EL (cell line): ENCODE measurements around the gene LEFTY1.
"Not testable (repeated sequence)": the region's sequence is repeated elsewhere in the genome, so short reads cannot be mapped to it uniquely, and the experiment has no call there.

ENCODE experiments used
- DNase-seq: peaks from one replicate; pipeline ENCODE4 v3.0.0-alpha.2; 2016

Gene LEFTY1

DNA sequence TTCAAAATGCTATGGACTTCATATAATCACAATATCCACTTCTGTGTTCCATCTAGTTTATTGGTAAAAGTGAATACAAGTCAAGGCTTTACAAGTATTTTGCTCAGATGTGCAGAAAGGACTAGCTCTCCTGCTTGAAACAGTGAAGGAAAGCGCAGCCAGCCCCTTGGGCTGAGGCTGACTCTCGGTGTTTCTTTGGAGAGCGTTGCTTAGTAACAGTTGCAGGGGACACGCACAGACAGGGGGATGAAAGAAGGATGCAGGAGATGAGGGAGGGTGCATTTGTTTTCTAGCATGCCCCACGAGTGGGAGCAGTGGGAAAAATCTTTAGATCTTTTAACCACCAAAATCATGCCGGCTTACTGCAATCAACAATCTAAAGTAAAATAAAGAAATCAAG lies 26.0 kb upstream of the LEFTY1 start:
- DNase-seq, result no peak

DNA sequence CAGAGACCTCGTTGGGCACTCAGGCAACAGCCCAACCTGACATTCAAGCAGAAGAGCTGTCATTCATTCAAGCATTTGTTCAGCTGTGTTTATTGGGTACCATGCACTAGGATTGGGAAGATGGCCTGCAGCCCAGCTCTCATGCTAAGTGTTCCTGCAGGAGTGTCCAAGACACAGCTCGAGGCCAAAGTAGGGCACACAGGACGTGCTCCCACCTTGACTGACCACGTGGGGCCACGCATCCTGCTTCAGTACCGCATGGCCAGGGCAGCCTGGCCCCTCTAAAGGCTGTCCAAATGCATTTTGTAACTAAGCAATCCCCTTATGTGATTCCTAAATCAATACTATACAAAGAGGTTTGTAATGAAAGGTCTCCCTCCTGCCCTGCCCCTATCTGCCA lies 25.4 kb upstream of the LEFTY1 start:
- DNase-seq, result no peak

DNA sequence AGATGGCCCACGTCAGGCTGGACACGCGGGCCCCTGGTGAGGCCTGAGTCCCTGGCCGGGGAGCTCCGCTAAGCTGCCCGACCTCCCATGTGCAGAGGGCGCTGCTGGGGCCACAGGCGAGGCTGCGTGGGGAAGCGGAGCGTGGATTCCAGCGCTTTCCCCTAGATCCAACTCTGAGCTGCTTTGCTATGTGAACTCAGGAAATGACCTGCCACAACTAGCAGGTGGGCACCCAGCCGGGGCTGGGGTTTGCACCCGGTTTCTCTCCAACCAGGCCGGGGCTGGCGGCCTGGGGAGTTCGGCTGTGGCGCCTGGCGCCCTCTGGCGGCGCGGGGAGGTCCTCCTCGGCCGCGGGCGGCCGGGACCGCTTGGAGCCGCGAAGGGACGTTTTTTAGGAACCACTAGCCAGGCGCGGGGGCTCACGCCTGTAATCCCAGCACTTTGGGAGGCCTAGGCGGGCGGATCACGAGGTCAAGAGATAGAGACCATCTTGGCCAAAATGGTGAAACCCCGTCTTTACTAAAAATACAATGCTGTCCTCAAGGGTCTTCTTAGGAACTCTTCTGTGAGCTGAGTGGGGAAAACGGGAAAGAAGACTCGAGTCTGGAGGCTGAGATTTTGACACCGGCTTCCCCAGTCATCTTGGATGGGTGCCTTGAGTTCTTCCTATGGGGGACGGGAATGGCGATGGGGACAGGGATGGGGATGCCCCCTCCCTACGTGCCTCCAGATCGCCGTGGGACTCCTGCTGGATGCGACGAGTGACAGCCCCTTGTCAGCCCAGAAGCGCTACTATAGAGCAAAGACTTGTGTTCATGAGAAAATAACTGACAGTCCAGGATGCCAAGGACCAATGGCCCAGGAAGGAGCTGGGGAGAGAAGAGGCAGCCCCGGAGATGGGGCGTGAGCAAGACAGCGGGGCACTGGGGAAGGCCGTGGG lies 22.5 kb upstream of the LEFTY1 start:
- peak; percentile 33 for DNase-seq

DNA sequence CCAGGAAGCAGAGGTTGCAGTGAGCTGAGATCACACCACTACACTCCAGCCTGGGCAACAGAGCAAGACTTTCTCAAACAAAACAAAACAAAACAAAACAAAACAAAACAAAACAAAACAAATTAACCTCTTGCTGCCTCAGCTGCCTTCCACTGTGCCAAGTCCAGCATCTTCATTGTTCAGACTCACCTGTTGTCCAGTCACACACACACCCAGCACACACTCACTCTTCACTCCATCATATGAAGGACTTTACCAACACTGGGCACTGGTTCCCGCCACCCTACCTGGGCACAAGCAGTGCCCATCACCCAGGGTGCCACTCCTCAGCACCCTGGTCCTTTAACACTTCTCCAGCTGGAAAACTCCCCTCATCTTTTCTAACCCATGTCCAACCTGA lies 20.5 kb upstream of the LEFTY1 start:
- no peak for DNase-seq

DNA sequence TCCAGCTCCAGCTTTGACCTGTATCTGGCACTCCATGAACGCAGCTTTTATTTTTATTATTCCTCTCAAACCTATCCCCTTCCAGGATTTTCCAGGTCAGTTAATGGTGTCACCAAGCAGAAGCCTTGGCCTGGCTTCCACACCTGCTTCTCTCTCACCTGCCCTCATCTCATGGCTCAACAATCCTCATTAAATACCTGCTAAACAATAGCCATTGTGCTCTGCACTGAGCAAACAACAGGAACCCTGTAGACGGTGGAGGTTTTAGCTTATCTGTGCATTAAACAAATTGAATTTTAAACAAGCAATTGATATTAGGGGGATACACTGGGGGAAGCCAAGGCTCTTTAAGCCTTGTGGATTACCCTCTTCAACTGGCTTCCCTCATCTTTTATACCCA lies 19.8 kb upstream of the LEFTY1 start:
- DNase-seq, result no peak

DNA sequence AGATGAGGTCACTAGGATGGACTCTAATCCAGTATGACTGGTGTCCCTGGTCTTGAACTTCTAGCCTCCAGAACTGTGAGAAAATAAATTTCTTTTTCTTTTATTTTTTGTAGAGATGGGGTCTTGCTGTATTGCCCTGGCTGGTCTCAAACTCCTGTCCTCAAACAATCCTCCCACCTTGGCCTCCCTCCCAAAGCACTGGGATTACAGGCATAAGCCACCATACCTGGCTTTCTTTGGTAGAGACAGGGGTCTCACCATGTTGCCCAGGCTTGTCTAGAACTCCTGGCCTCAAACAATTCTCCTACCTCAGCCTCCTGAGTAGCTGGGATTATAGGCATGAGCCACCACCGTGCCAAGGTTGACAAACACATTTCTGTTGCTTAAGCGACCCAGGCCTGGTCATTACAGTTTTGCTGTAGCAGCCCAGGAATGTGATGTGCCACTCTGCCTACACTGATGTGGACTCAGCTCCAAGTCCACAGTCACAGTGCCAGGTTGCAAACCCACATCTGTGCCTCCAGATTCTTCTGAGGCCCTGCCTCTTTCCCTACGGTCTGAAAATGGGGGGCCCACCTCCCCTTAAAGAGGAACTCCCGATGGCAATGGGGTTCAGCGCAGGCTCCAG lies 19.2 kb upstream of the LEFTY1 start:
- no peak for DNase-seq

DNA sequence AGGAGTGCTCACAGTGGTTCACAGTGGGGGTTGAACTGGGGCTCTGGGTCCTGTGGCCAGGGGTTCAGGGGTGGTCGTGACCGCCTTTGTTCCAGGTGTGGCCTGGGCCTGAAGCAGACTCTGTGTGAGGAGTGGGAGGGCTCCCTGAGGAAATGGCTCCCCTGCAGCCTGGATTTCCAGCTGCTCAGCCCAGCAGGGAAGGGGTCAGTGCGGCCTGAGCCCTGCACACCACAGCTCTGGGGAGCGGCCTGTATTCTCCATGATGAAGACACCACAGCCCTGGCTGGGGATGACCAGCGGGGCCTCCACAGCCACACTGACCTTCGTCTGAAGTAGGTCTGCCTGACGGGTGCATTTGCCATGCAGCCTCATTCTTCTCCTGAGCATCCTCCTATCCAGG lies 18.4 kb upstream of the LEFTY1 start:
- DNase-seq, result no peak

DNA sequence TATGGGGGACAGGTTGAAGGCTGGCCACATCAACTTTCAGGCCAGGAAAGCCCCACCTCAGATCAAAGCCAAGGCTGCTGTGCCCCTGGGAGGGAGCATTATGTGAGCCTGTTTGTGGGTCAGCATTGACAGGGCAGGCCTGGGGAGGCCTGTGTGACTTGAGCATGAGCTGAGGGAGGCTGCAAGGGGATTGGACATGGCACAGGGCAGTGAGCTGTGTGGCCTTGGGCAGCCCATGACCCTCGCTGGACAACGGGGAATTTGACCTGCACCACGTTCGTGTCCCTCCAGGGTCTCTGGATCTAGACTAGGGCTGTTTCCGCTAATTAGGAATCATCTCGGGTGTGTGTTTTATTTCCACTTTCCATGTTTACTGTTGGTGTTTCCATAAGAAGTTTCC lies 17.5 kb upstream of the LEFTY1 start:
- no peak for DNase-seq

DNA sequence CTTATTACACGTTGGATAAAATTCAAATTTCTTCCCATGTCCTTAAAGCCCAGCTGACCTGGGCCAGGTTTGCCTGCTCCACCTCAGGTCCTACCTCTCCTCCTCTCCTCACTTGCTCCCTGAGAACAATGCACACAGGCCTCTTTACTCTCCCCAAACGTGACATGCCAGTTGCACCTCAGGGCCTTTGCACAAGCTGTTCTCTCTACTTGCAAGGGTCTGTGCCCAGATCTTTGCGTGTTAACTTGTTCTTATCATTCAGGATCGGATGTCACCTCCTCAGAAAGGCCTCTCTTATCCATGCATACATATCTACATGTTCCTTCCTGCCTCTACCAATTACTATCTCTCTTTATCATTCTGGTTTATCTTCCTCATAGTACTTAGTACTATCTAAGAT lies 14.7 kb upstream of the LEFTY1 start:
- DNase-seq, result no peak

DNA sequence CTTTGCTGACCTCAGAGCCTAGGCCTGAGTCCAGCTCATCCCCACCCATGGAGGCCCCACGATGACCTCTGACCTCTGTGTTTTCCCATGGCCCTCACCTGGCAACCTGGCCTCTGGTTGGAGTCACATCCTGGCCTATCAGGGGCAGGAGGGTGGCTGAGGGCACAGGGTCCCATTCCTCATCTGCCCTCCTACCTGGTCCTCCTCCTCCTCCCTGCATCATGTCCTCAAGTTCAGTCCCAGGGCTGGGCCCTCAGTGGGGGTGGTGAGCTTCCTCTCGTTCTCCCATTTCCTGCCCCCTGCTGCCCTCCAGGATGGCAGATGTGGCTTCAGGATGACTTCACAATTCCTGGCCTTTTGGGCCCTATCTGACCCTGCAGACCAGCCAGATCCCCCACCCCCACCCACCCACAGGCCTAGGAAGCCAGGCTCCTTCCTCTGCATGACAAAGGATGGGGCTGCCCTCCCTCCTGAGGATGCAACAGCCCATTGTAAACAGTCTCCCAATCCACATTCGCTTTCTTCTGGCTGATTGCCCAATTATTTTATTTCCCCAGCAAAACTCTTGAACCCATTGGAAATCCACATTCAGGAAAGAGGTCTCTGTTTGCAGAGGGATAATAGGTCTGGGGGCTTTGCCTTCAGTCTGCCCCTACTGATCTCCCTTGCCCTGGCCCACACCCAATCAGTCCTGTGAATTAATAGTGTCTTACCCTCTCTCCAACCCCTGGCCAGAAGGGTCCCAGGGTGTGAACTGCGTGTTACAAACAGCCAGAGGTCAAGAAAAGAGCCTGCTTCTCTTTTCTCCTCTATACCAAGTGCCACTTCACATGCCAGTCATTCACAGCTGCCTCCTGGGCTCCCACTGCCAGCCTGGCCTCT lies 10.3 kb upstream of the LEFTY1 start:
- no peak for DNase-seq

DNA sequence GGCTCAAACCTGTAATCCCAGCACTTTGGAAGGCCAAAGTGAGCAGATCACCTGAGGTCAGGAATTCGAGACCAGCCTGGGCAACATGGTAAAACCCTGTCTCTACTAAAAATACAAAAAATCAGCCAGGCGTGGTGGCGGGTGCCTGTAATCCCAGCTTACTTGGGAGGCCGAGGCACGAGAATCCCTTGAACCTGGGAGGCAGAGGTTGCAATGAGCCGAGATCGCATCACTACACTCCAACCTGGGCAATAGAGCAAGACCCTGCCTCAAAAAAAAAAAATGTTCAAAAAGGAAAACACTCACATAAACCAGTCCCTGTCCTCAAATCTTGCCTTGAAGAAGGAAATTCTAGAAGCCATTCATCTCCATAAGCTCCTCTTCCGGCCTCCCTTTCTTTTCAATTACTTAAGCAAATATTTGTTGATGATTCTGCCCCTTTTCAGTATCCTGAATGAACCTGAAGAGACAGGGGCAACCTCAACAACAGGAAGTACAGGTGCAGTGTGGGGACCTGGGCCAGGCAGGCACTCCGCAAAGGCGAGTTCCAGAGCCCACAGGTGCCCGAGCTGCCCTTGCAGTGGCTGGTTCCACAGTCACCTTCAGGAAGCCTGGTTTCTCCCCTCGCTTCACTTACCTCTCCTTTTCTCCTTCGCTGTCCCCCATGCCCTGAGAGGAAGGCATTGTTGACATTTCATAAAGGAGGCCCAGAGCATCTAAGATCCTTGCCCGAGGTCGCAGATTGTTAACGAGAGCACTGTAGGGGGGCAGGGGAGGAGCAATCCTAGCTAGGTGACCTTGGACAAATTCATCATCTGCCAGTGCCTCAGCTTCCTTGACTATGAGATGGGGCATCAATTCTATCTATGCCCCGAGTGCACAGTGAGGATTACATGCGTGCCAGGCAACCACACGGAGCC lies 8.9 kb upstream of the LEFTY1 start:
- DNase-seq, result no peak

DNA sequence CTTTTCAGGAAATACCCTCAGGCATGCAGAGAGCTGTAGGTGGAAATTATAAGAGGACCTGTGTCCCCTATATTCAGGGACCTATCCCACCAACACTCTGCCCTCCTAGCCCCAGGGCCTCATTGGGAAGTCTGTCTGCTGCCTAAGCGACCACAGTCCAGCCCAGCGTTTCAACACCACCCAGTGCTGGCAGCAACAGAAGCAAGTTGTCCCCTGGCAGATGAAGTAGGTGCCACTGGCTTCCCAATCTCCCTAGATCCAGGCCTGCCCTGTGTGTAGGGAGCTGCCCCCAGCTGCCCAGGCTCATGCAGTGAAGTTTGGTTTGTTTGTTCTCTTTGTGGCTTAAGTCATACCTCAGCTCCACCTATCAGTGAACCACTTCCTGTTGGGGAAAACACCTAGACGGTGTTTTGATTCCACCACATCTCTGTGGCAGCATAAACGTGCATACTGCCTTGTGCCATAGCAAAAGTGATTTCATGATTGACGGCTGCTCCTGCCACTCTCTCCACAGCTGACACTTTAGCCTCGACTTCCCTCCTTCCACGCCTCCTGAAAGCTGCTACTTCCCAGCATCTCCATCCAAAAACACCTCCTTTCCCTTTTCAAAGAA lies 8.1 kb upstream of the LEFTY1 start:
- no peak for DNase-seq

DNA sequence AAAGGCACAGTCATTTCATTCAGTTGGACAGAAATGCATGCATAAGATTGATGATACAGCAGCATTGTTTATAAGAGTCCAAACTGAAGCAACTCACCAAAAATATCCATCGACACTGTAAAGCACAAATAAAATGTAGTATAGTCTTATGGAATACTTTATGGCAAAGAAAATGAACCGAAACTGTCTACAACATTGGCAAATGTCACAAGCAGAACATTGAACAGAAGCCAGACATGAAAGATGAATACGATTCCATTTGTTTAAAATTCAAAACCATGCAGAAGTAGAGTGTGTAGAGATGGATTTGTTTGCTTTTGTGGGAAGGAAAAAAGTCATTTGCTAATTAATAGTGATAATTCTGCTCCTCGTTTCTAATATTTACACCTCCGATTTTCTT lies 7.5 kb upstream of the LEFTY1 start:
- DNase-seq, result no peak

DNA sequence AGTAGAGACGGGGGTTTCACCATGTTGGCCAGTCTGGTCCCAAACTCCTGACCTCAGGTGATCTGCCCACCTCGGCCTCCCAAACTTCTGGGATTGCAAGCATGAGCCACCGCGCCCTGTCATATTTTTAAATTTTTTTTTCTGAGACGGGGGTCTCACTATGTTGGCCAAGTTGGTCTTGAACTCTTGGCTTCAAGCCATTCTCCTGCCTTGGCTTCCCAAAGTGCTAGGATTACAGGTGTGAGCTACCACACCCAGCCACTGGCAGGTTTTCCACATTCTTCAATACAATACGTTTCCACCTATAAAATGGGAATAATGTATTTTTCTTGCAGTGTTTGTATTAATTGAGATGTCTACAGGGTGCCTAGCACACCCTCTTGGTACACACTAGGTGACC lies 3.4 kb upstream of the LEFTY1 start:
- no peak for DNase-seq

DNA sequence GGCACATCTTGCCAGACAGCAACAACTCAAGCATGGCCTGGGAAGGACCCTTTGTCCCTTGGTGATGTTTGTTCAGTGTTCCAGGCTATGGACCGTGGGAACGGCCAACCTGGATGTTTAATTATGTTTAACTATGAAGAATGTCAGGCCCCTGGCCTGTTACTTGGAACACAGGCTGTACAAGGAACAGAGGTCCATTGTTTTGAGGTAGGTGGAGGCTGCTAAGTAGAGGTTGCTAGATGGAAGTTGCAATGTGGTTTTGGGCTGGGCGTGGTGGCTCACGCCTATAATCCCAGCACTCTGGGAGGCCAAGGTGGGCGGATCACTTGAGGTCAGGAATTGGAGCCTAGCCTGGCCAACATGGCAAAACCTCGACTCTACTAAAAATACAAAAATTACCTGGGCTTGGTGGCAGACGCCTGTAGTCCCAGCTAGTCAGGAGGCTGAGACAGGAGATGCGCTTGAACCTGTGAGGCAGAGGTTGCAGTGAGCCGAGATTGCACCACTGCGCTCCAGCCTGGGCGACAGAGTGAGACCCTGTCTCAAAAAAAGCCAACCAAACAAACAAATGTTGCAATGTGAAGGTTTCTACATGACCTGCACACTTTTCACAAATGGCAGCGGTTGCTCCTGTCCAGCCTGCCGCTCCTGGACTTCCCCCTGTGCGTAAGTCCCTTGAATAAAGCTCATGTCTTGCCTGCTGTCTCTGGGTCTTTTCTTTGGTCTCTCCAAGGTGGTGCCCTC lies 2.5 kb upstream of the LEFTY1 start:
- DNase-seq, result no peak

DNA sequence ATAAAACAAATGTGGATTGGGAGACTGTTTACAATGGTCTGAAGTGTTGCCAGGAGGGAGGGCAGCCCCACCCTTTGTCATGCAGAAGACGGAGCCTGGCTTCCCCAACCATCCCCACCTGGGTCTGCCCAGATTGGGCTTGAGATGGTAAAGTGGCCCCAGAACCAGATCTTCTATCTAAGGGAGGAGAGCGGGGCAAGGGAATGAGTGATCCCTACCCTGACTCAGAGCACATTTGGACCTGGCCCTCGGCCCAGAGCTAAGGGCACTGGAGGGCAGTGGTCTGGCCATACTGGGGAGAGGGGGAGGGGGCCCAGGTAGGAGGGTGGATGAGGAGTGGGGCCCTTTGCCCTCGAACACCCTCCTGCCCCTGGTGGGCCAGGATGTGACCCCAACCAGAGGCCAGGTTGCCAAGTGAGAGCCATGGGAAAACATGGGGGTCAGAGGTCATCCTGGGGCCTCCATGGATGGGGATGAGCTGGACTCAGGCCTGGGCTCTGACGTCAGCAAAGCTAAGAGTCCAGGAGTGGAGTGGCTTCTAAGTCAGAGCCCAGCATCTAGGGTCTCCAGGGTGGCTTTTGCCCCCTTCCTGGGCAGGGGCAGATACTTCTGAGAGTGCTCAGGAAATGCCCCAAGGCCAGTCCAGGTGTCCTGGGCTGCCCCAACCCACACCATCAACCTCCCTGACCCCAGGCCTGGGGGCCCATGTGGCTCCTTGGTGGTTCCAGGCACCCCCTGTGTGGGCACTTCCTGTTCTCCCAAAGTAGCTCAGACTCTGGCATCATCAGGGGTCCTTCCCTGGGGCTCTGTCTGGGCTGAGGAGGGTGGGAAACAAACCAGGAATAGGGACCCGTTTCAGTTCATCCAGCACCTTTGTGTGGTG lies 1.6 kb upstream of the LEFTY1 start:
- no peak for DNase-seq

DNA sequence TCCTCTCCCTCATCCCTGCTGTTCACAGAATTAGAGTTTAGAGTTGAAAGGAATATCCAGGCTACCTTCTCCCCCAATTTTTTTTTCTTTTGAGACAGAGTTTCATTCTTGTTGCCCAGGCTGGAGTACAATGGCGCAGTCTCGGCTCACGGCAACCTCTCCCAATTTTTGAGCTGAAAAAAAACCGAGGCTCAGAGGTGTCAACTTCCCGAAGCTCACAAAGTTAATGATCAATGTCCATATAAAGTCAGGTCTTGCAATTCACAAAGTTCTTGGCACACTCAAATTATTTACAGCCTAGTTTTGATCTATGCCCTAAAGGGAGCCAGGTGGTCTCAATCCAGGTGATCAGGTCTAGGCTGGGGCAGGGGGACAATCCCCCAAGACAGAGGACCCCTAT lies 797 bp upstream of the LEFTY1 start:
- DNase-seq, result no peak

DNA sequence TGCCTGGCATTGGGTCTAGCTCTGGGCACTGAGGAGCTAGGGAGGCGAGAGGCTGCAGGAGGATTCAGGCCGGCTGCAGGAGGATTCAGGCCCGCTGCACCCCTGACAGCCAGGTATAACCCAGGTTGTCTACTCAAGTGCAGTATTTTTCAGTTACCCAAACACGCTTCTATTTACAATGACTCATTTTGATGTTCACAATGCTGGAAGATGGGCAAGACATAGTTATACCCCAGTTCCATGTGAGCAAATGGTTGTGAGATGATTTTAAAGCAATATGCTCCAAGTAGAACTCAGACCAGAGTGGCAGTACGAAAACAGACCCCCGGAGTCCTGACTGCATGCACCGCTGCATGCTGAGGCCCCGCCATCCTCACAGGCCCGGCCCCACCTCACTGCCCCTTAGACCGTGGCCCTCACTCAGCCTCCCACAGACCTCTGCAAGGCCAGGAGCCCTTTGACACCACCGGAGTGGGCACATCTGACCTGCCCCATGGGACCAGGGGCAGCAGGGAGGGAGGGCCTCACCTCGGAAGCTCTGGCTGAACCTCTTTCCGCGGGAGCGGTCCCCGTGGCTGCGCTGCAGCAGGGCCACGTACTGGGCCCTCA lies 553 bp downstream of the LEFTY1 start:
- DNase-seq, result no peak

DNA sequence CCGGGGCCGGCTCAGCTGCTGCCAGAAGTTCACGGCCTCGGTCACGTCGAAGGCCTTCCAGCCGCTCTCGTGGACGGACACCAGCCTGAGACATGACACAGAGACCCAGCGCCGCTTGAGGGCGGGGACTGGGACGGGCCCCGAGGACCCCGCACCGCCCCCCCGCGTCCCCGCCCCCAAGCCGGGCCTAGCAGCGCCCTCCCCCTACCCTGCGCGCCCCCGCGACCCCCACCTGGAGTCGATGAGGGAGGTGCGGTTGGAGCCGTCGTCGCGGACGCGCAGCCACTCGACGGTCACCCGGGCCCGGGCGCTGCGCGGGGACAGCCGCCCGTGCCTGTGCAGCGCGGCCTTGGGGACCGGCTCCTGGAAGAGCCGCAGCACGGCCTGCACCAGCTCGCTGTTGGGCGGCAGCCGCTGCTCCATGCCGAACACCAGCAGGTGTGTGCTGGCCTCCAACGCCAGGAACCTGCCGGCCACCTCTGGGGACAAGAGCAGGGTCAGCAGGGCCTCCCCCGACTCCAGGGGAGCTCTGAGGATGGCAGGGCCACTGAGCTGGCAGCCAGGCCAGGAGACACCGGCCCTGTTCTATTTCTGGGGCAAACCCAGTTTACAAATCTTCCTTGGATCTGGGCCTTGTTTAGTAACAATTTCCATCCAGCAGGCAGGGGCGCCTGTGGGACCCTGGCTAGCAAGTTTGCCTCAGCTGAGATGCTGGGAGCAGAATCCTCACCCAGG lies 1.2 kb downstream of the LEFTY1 start:
- not testable (repeated sequence) for DNase-seq
